Measurements from ENCODE around the gene TMEM192.
"Not testable (repeated sequence)": the region's sequence is repeated elsewhere in the genome, so short reads cannot be mapped to it uniquely, and the experiment has no call there.

Gene TMEM192

GRCh38 chr4:165092187-165092586 is 20.5 kb downstream of the TMEM192 start:
- DNase-seq, result not testable (repeated sequence)

- DNase-seq, result no peak
These were observed 24.3 kb downstream of the TMEM192 start for GRCh38 chr4:165088366-165088765.

- no peak for DNase-seq
These were observed 26.7 kb downstream of the TMEM192 start for GRCh38 chr4:165085946-165086345.

- not testable (repeated sequence) for DNase-seq
These were observed 27.9 kb downstream of the TMEM192 start for GRCh38 chr4:165084787-165085186.

- DNase-seq, result no peak
These were observed 33.2 kb downstream of the TMEM192 start for GRCh38 chr4:165079476-165079875.

- DNase-seq, result no peak
These were observed 35.6 kb downstream of the TMEM192 start for GRCh38 chr4:165077034-165077578.

- DNase-seq, result not testable (repeated sequence)
These were observed 39.3 kb downstream of the TMEM192 start for GRCh38 chr4:165073346-165073745.

- no peak for DNase-seq
These were observed 42.1 kb downstream of the TMEM192 start for GRCh38 chr4:165070560-165070959.

- DNase-seq, result no peak
These were observed 51.7 kb downstream of the TMEM192 start for GRCh38 chr4:165060938-165061337.

GRCh38 chr4:165059386-165059785 is 53.3 kb downstream of the TMEM192 start:
- DNase-seq, result no peak

GRCh38 chr4:165058666-165059065 is 54.0 kb downstream of the TMEM192 start:
- DNase-seq, result no peak

- no peak for DNase-seq
These were observed 57.1 kb downstream of the TMEM192 start for GRCh38 chr4:165055601-165056000.

- DNase-seq, result no peak
These were observed 59.0 kb downstream of the TMEM192 start, which contains the start of gene TRIM75 for GRCh38 chr4:165053645-165054044. TSS of gene TRIM75 (plus strand) at chr4:165053866. CDS start at chr4:165059148, 5,282 bp downstream.

GRCh38 chr4:165052627-165053026 is 60.0 kb downstream of the TMEM192 start:
- no peak for DNase-seq

GRCh38 chr4:165048170-165048569 is 64.5 kb downstream of the TMEM192 start:
- DNase-seq, result no peak

- DNase-seq, result no peak
These were observed 81.0 kb downstream of the TMEM192 start, which contains the start of gene TRIM60 for GRCh38 chr4:165031436-165032211. TSS of gene TRIM60 (plus strand) at chr4:165031999. CDS start at chr4:165040073, 8,074 bp downstream.

- no peak for DNase-seq
These were observed 84.8 kb downstream of the TMEM192 start for GRCh38 chr4:165027762-165028402.

- DNase-seq, result not testable (repeated sequence)
These were observed 86.9 kb downstream of the TMEM192 start for GRCh38 chr4:165025782-165026181.

All from hippocampal formation (tissue), 2 donors.